Coronary artery (tissue), 2 donors: ENCODE measurements around the gene PCF11.

Experiments
- DNase-seq: peaks from one replicate; pipeline ENCODE4 v3.0.0-alpha.2; 2017; ENCODE audit warnings: low spot score
- H3K27ac ChIP-seq, 2 donors: fragments of 200-600 bp; sonication (generic); one replicate each; pipeline ENCODE4 v1.5.1; 2016 to 2019
- H3K4me3 ChIP-seq: fragments of 200-600 bp; sonication (generic); 2 replicates; pipeline ENCODE4 v1.5.1; 2016; ENCODE audit warnings: mild to moderate bottlenecking, moderate library complexity
- CTCF ChIP-seq: fragments of 200-600 bp; sonication (generic); IDR thresholded peaks from one replicate; pipeline ENCODE4 v1.5.1; 2019; ENCODE audit warnings: antibody characterized with exemption

The PCF11 gene

GRCh38 chr11:83191986-83192385 is 35.1 kb downstream of the PCF11 start:
- Histone ChIP-seq H3K4me3 (peak overlapping the region; percentile 84), H3K27ac (no peak overlapping the region)
- TF ChIP-seq CTCF = no peak
- DNase-seq = no peak

GRCh38 chr11:83192606-83193245 is 35.8 kb downstream of the PCF11 start:
- DNase-seq = no peak
- Histone ChIP-seq H3K27ac (peak overlapping the region; percentile 75 to 90), H3K4me3 (peak overlapping the region; percentile 84)
- TF ChIP-seq CTCF = no peak

- DNase-seq = peak; percentile 95
- no peak for TF ChIP-seq CTCF
- peak within 1 kb of the TSS; percentile 75 to 90 for H3K27ac ChIP-seq
- peak within 1 kb of the TSS; percentile 84 for H3K4me3 ChIP-seq
These were observed 36.7 kb downstream of the PCF11 start, which contains the start of gene ANKRD42 for GRCh38 chr11:83193315-83194280. Gene ANKRD42 (plus strand): TSS chr11:83193712. CDS start chr11:83194671, 959 bp downstream.

GRCh38 chr11:83194281-83195142 is 37.6 kb downstream of the PCF11 start:
- peak overlapping the region; percentile 84 for H3K4me3 ChIP-seq
- peak; percentile 91 for DNase-seq
- TF ChIP-seq CTCF = no peak
- peak overlapping the region; percentile 75 to 90 for H3K27ac ChIP-seq

GRCh38 chr11:83195143-83195466 is 38.2 kb downstream of the PCF11 start:
- Histone ChIP-seq H3K27ac (peak overlapping the region; percentile 75 to 90), H3K4me3 (peak overlapping the region; percentile 84)
- DNase-seq = no peak
- no peak for TF ChIP-seq CTCF

- no peak for DNase-seq
- Histone ChIP-seq H3K4me3 (peak overlapping the region; percentile 84), H3K27ac (peak overlapping the region in 1 of 2 donors; percentile 90)
- no peak for TF ChIP-seq CTCF
These were observed 38.7 kb downstream of the PCF11 start for GRCh38 chr11:83195649-83196048.
